Measurements from ENCODE around the gene SRPX.

The SRPX gene, protein sequence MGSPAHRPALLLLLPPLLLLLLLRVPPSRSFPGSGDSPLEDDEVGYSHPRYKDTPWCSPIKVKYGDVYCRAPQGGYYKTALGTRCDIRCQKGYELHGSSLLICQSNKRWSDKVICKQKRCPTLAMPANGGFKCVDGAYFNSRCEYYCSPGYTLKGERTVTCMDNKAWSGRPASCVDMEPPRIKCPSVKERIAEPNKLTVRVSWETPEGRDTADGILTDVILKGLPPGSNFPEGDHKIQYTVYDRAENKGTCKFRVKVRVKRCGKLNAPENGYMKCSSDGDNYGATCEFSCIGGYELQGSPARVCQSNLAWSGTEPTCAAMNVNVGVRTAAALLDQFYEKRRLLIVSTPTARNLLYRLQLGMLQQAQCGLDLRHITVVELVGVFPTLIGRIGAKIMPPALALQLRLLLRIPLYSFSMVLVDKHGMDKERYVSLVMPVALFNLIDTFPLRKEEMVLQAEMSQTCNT

GRCh38 chrX:38220415-38221390, at the start of gene SRPX:
SRPX (minus strand) TSS chrX:38220871; CDS start chrX:38220792, 79 bp downstream.
- no peak for DNase-seq (ENCODE audit: low read depth)

DNA sequence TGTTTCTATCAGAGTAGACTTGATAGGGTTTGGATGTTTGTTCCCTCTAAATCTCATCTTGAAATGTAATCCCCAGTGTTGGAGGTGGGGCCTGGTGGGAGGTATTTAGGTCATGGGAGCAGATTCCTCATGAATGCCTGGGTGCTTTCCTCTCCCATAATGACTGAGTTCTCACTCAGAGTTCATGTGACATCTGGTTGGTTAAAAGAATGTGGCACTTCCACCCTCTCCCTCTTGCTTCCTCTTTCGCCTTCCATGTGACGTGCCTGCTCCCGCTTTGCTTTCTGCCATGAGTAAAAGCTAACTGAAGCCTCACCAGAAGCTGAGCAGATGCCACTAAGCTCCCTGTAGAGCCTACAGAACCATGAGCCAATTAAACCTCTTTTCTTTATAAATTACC, 47.3 kb upstream of the SRPX start:
- no peak for DNase-seq (ENCODE audit: low read depth)

- DNase-seq (ENCODE audit: low read depth), result no peak
Measured at GRCh38 chrX:38262715-38263620, 42.3 kb upstream of the SRPX start.

- no peak for DNase-seq (ENCODE audit: low read depth)
Measured at GRCh38 chrX:38260231-38260630, 39.6 kb upstream of the SRPX start.

GRCh38 chrX:38256019-38256418, 35.3 kb upstream of the SRPX start:
- DNase-seq (ENCODE audit: low read depth), result no peak

GRCh38 chrX:38249965-38250364, 29.3 kb upstream of the SRPX start:
- DNase-seq (ENCODE audit: low read depth), result no peak

DNA sequence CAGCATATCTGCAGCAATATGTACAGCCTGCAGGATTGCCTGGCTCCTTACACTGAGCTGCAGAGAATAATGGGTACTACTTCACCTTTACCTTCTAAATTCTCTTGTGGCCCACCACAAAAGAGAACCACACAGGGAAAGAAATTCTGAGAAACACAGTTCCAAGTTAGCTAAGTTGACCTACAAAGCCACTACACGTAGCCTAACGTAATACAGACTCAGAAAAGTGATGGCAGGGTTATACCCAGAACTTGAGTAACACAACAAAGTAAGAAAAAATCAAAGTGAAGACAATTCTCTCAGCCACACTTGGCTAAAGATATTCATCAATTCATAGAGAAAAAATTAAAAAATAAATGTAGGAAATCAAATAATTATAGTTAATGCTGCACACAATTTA, 26.4 kb upstream of the SRPX start:
- no peak for DNase-seq (ENCODE audit: low read depth)

DNA sequence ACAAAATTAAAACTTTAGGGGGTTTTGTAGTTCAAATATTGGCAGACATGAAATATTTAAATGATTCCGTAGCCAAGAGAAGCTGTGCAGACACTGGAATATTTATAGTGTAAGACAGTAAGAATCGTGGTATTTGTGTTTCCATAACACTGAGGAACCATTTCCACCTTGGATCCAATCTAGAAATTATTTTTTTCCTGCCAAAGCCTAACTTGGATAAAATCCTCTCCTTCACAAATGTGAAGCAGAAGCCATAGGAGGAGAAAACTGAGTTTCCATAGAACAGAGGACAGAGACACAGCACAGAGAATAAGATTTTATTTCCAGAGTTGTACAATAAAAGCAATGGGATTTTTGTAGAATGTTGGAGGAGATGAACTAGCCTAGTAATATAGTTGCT, 19.9 kb upstream of the SRPX start:
- no peak for DNase-seq (ENCODE audit: low read depth)

GRCh38 chrX:38236901-38237615, 16.4 kb upstream of the SRPX start:
- DNase-seq (ENCODE audit: low read depth), result no peak

DNA sequence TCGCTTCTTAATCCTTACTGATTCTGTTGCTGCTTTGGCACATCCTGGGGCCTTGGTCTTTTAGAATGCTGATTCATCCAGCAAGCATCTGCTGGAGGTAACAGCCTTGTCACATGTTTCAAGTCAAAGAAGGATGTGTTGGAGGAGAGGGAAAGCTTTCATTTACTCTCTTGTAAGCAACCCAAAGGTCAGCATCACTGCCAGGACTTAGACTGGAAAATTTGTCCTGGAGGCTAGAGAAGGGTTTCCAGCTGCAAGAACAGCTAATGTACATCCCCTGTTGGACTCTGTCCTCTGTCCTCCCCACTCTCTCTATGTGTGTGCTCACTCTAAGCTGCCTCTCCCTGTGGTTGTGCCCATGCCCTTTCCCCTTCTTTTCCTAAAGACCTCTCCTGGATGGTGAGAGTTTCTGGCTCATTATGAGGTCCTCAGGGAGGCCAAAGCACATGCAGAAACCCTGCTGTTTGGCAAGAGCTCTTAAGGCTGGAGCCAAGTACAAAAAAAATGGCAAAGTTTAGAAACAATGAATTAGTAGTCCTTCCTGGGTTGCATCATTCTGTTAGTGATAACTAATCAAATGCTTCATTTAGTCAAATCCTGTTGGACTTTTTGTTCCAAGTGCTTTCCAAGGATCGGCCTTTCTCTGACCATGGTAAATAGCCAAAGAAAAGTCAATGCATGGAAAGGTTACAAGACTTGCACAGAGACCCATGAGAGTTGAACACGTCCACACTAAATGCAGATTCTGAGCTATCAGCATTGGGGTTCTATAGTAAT, 13.4 kb upstream of the SRPX start:
- DNase-seq (ENCODE audit: low read depth), result no peak

DNA sequence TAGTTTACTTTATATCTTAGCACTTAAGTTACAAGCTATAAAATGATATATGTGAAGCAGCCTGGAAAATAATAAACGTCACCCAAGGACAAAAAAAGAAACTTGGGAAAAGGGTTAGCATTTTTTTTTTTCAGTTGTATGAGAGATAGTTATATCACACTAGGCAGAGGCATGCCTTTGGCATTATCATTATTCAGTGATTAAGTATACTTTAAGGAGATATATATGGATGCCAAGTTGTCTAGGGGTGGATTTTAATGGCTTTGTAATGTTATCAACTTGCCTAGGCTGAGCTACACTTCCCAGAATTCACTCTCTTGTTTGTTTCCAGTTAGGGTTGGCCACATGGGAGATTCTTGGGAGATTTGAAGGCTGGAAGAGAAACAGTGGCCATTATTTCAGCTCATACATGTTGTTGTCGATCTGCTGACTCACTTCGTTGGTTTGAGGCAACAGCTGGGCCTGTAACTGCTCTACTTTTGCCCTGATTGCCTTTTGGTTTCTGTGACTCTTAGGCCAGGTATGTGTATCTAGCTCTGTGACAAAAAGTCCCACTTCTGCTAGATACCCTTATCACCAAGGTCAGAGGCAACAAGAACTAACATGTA, 11.5 kb upstream of the SRPX start:
- no peak for DNase-seq (ENCODE audit: low read depth)

DNA sequence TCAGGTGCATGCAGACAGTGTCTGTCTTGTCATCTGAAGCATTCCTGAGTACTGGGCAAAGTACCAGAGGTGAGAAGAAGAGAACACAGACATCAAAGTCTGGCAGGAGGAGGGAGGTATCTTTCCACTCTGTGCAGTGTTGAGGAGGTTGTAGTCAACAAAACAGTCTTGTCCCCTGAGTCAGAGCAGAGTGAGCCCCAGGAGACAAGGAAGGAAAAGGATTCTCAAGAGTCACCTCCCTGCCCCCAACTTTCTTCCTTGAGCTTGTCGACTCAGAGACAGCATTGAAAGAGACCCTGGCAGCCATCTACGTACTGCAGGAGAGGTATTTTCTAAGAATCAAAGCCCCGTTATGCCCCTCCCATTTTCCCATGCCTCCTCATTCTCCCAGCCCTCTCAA, 4.4 kb upstream of the SRPX start:
- DNase-seq (ENCODE audit: low read depth), result no peak

DNA sequence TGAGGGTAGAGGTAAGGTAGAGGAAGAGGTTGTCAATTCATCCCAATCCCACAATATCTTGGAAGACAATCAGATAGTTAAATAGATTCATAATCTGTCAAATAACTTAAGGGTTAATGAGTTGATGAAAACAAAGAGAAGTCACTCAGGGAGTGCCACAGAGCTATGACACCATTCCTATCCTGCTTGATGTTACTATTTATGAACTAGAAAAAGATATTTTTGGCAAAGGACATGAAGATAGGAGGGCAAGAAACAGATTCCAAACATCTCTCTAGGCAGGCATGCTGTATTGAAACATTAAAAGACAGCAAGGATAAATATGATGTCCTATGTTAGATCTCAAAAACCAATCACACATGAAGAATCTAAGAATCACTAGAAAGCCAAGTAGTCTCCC, 3.5 kb upstream of the SRPX start:
- no peak for DNase-seq (ENCODE audit: low read depth)

- no peak for DNase-seq (ENCODE audit: low read depth)
Measured at GRCh38 chrX:38221391-38221929, 789 bp upstream of the SRPX start.

DNA sequence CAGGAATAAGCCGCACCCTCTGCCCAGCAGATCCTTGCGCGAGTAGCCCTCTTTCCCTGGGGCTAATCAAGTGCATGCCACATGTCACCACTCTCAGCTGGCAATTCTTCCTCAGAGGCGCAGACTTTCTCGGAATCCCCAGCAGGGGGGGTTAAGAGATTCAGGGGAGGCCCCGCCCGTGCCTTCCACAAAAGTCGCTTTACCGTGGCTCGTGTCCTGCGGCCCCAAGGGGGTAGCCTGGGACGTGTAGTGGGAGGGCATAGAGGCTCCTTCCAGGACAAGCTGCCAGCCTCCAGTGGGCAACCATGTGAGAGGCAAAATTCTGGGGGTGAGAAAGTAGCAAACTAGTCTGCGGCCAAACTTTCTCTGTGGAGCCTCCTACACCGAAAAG, 652 bp downstream of the SRPX start:
- DNase-seq (ENCODE audit: low read depth), result no peak

DNA sequence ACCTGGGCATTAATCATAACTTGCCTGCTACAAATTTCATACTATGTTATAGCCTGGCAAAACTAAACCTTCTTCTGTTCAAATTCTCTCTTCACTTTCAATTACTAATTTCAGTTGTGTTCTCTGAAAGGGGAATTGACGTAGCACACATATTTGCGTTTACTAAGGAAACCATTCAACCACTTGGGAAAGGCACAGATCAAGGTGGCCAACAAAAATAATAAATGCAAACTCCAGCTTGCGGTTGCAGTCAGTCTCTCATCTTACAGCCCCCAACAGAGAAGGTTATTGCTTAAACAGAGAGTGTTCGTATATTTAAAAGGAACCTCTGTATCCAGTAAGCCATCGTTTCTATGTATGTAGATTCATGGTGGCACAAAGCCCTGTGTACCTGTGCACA, 4.0 kb downstream of the SRPX start:
- DNase-seq (ENCODE audit: low read depth), result no peak

- no peak for DNase-seq (ENCODE audit: low read depth)
Measured at GRCh38 chrX:38214551-38215531, 5.8 kb downstream of the SRPX start.

DNA sequence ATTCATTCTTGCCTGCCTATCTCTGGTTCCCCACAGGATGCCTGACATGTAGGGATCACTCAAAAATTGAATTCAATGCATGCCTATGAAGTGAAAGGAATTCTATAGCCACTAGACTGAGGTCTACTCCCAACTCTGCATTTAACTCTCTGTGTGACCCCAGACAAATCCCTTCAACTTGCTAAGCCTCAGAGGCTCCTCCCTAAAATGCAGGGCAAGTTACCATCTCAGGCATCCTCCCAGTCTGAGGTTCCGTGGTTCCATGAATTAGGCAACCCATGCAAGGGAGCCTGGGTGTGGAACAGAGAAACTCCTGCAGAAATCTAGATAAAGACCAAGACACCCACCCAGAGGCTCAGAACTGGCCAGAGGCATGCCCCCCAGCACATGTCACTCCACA, 6.6 kb downstream of the SRPX start:
- no peak for DNase-seq (ENCODE audit: low read depth)

Measured in stimulated activated CD4-positive, alpha-beta T cell treated with anti-CD3 and anti-CD28 coated beads, Interleukin-2, amount 100 ng/mL, for 4 hours (primary cell).